Measurements from ENCODE around the gene TPGS2. TPM values are rescaled to one million over a fixed set of nuclear protein-coding genes. Genes with fewer than 3 reads are reported as not detected.

Gene TPGS2
- total and polyA plus RNA-seq, 2 of the 13 experiments (the other 11 are each of a cell fraction or from before 2014, with no cell fraction given): 73.3 to 137 TPM

- Histone ChIP-seq H3K4me1 (ENCODE audit: insufficient read depth, low read length) (0 out of 2 replicates have a peak, but pooled peaks cover 6% of the 10 kb centered on the region), H3K4me3 (replicated peaks in 1 of 3; ENCODE audit: insufficient read depth in 1 of 3, low read depth in 2 of 3, low read length in 3 of 3) (no peak overlapping the region), H3K9ac (ENCODE audit: insufficient read depth, low read depth, low read length) (no peak overlapping the region), H3K36me3 (replicated peaks in 1 of 2; ENCODE audit: control insufficient read depth in 1 of 2, insufficient read depth in 2 of 2, low read length in 2 of 2) (no peaks in the 10 kb centered on the region), H3K79me2 (ENCODE audit: insufficient read depth, low read length) (no peaks in the 10 kb centered on the region), H3K27me3 (ENCODE audit: control insufficient read depth in 1 of 2, insufficient read depth in 2 of 2, low read length in 2 of 2) (no peaks in the 10 kb centered on the region), H4K20me1 (ENCODE audit: insufficient read depth, low read length) (no peaks in the 10 kb centered on the region), H3K27ac (ENCODE audit: extremely low read length, insufficient read depth, low read length) (no peak overlapping the region), H3K4me2 (ENCODE audit: low read depth, low read length) (no peak overlapping the region), H2AFZ (ENCODE audit: low read length) (no peak overlapping the region), H3K9me3 (ENCODE audit: low read length) (no peaks in the 10 kb centered on the region)
- 49% methylated on average over 12 of the region's 12 CpGs for WGBS (ENCODE audit: low lambda C conversion rate)
- ATAC-seq (peak; percentile 88), DNase-seq (ENCODE audit: low spot score) (peak; percentile 7), FAIRE-seq (no peak)
- CTCF ChIA-PET (ENCODE audit: low intra/inter-chr PET ratio, low total read pairs): no interaction called here
- no TSS peak for BruUV-seq (replicated peaks)
- POLR2A ChIA-PET: no interaction called here
- intact Hi-C loops (cut with micrococcal nuclease; ENCODE audit: unreplicated experiment): no loop called here
- in situ Hi-C loops (cut with HindIII; ENCODE audit: extremely low pct_ligation_motif_present, low pct_unique_long_range_greater_than_20kb): no loop called here
- no peak for TF ChIP-seq RARA (CRISPR knock-in tag; IDR thresholded peaks at IDR 0.05)
- TF ChIP-seq BCLAF1 (IDR thresholded peaks at IDR 0.05): no peak
- TF ChIP-seq STAG1 (CRISPR knock-in tag; IDR thresholded peaks at IDR 0.05): 0 out of 2 replicates have a peak, but pooled peaks have one; percentile 5
- no peak for TF ChIP-seq IRF2 (CRISPR knock-in tag; IDR thresholded peaks at IDR 0.05)
- no peak for TF ChIP-seq ZEB1 (IDR thresholded peaks at IDR 0.05; ENCODE audit: insufficient replicate concordance, low read depth)
- no peak for TF ChIP-seq NFYB (CRISPR knock-in tag; IDR thresholded peaks at IDR 0.05)
- no peak for TF ChIP-seq CREBL2 (CRISPR knock-in tag; IDR thresholded peaks at IDR 0.05; ENCODE audit: borderline replicate concordance)
- TF ChIP-seq ZNF670 (CRISPR knock-in tag; IDR thresholded peaks at IDR 0.05; ENCODE audit: borderline replicate concordance): no peak
- no peak for TF ChIP-seq ZNF562 (CRISPR knock-in tag; IDR thresholded peaks at IDR 0.05; ENCODE audit: borderline replicate concordance)
- TF ChIP-seq AGO2 (optimal IDR thresholded peaks at IDR 0.05; ENCODE audit: low read depth, low read length): no peak
- TF ChIP-seq EZH2 (conservative IDR thresholded peaks at IDR 0.05; ENCODE audit: low read depth, low read length): no peak
- no peak for TF ChIP-seq ARID3A (IDR thresholded peaks at IDR 0.05; ENCODE audit: low read depth, low read length)
- TF ChIP-seq CAMTA2 (CRISPR knock-in tag; IDR thresholded peaks at IDR 0.05; ENCODE audit: borderline replicate concordance): no peak
- TF ChIP-seq ZNF775 (CRISPR knock-in tag; IDR thresholded peaks at IDR 0.05; ENCODE audit: borderline replicate concordance): no peak
- TF ChIP-seq TERF1 (CRISPR knock-in tag; IDR thresholded peaks at IDR 0.05): no peak
- TF ChIP-seq CTCF (CRISPR knock-in tag; IDR thresholded peaks at IDR 0.05): peak; percentile 43
- no peak for TF ChIP-seq ZNF329 (CRISPR knock-in tag; IDR thresholded peaks at IDR 0.05; ENCODE audit: low read depth)
Observed at GRCh38 chr18:36761186-36761698, 67.6 kb downstream of the TPGS2 start.
